HepG2 (cell line): ENCODE measurements around the gene HID1.

Experiments used
- CTCF ChIP-seq: sonication (generic); formaldehyde crosslinking; IDR thresholded peaks from 2 replicates; pipeline ENCODE4 v1.5.0; 2020; ENCODE audit warnings: mild to moderate bottlenecking, missing genetic modification reagents, moderate library complexity
- DNMT1 ChIP-seq: sonication (generic); formaldehyde crosslinking; IDR thresholded peaks from 2 replicates; pipeline ENCODE4 v1.5.1; 2020; ENCODE audit warnings: mild to moderate bottlenecking, missing genetic modification reagents
- GATAD1 ChIP-seq: IDR thresholded peaks from 2 replicates; pipeline ENCODE4 v1.6.1; 2016; ENCODE audit warnings: missing genetic modification reagents, missing compliant biosample characterization
- MATR3 ChIP-seq: sonication (generic); formaldehyde crosslinking; IDR thresholded peaks from 2 replicates; pipeline ENCODE4 v1.4.0; 2020; ENCODE audit warnings: missing genetic modification reagents
- ZBTB1 ChIP-seq: sonication (generic); formaldehyde crosslinking; IDR thresholded peaks from 2 replicates; pipeline ENCODE4 v1.4.0; 2020; ENCODE audit warnings: missing genetic modification reagents, borderline replicate concordance

DNA sequence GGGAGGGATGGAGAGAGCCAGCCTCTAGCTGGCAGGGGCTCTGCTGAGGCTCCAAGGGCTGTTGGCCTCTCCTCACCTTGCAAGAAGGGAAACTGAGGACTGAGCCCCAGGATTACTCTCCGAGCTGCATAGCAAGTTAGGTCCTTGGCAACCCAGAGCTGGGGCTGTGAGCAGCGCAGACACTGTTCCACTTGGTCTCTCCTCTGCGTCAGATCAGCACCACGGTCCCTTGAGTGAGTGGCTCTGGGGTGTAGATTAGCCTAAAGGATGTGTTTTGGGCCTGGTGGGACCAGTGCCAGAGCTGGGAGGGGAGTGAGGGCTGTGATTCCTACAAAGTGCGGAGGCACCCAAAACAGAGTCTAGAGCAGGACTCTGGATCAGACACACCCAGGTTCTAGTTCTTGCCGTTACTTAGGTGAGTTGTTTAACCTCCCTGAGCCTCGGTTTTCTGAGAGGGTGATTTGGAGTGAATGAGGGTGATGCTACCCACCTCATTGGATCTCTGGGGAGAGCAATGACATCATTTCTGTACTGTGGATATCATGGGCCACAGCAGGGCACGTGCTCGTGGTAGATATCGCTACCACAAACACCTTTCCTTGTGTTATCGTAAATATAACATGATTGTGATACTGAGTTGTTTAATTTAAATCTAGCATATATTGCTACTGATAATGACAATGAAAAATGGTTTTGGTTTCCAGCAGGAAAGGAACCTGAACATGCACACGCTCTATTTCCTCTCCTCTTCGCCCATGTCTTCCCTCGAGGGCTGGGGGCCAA is 71.0 kb downstream of the HID1 start:
- TF ChIP-seq CTCF (CRISPR knock-in tag) (no peak), MATR3 (CRISPR knock-in tag) (no peak), ZBTB1 (CRISPR knock-in tag) (no peak), DNMT1 (no peak), GATAD1 (CRISPR knock-in tag) (no peak)
